HUES48 (cell line): ENCODE measurements around the gene SLC25A44.

Source experiments
- H3K27ac ChIP-seq: one replicate; pipeline ENCODE4 v1.7.0; 2013; ENCODE audit warnings: low read depth, low read length, inconsistent platforms
- H3K27me3 ChIP-seq: 2 replicates; pipeline ENCODE4 v1.6.1; 2013; ENCODE audit warnings: mild to moderate bottlenecking, low read length; ENCODE audit not compliant: control insufficient read depth, insufficient read depth
- H3K36me3 ChIP-seq: 2 replicates; pipeline ENCODE4 v1.6.1; 2013; ENCODE audit warnings: low read length; ENCODE audit not compliant: control insufficient read depth, insufficient read depth
- H3K4me1 ChIP-seq: 2 replicates; pipeline ENCODE4 v1.6.1; 2013; ENCODE audit warnings: mild to moderate bottlenecking, low read length; ENCODE audit not compliant: control insufficient read depth, insufficient read depth
- H3K4me3 ChIP-seq: 2 replicates; pipeline ENCODE4 v1.5.1; 2013; ENCODE audit warnings: mild to moderate bottlenecking, low read depth, low read length
- H3K9ac ChIP-seq: 2 replicates; pipeline ENCODE4 v1.6.1; 2013; ENCODE audit warnings: mild to moderate bottlenecking, low read depth, low read length, moderate library complexity
- H3K9me3 ChIP-seq: 2 replicates; pipeline ENCODE4 v1.6.1; 2013; ENCODE audit warnings: low read length; ENCODE audit not compliant: control insufficient read depth, insufficient read depth

Gene SLC25A44

GRCh38 chr1:156152628-156153027 lies 41.3 kb upstream of the SLC25A44 start:
- no peaks in the 10 kb centered on the region for H3K9me3 ChIP-seq
- no peaks in the 10 kb centered on the region for H3K36me3 ChIP-seq
- no peaks in the 10 kb centered on the region for H3K27me3 ChIP-seq
- H3K9ac ChIP-seq: no peak overlapping the region
- no peak overlapping the region for H3K4me3 ChIP-seq
- peaks cover 33% of the 10 kb centered on the region for H3K4me1 ChIP-seq
- no peak overlapping the region for H3K27ac ChIP-seq

GRCh38 chr1:156153362-156153761 lies 40.5 kb upstream of the SLC25A44 start, which contains the start of gene SEMA4A:
SEMA4A (plus strand) TSS chr1:156153585; CDS start chr1:156154579, 994 bp downstream.
- H3K4me3 ChIP-seq: no peak within 1 kb of the TSS
- H3K9ac ChIP-seq: no peak within 1 kb of the TSS
- H3K27me3 ChIP-seq: no peaks in the 10 kb centered on the region
- peaks cover 33% of the 10 kb centered on the region for H3K4me1 ChIP-seq
- H3K36me3 ChIP-seq: no peaks in the 10 kb centered on the region
- no peak within 1 kb of the TSS for H3K27ac ChIP-seq
- no peaks in the 10 kb centered on the region for H3K9me3 ChIP-seq

- H3K4me3 ChIP-seq: no peak overlapping the region
- no peaks in the 10 kb centered on the region for H3K27me3 ChIP-seq
- H3K27ac ChIP-seq: no peak overlapping the region
- no peaks in the 10 kb centered on the region for H3K9me3 ChIP-seq
- H3K4me1 ChIP-seq: peaks cover 28% of the 10 kb centered on the region
- no peak overlapping the region for H3K9ac ChIP-seq
- no peaks in the 10 kb centered on the region for H3K36me3 ChIP-seq
Measured at GRCh38 chr1:156154317-156154749, 39.6 kb upstream of the SLC25A44 start.

GRCh38 chr1:156155756-156156510 lies 38.0 kb upstream of the SLC25A44 start:
- H3K27me3 ChIP-seq: no peaks in the 10 kb centered on the region
- no peak overlapping the region for H3K27ac ChIP-seq
- H3K4me1 ChIP-seq: peaks cover 20% of the 10 kb centered on the region
- H3K9me3 ChIP-seq: no peaks in the 10 kb centered on the region
- H3K4me3 ChIP-seq: no peak overlapping the region
- H3K36me3 ChIP-seq: no peaks in the 10 kb centered on the region
- H3K9ac ChIP-seq: no peak overlapping the region

- H3K4me1 ChIP-seq: peaks cover 9% of the 10 kb centered on the region
- no peaks in the 10 kb centered on the region for H3K9me3 ChIP-seq
- H3K9ac ChIP-seq: no peak overlapping the region
- no peak overlapping the region for H3K4me3 ChIP-seq
- H3K27ac ChIP-seq: no peak overlapping the region
- H3K36me3 ChIP-seq: no peaks in the 10 kb centered on the region
- H3K27me3 ChIP-seq: no peaks in the 10 kb centered on the region
Measured at GRCh38 chr1:156157506-156157905, 36.4 kb upstream of the SLC25A44 start.

GRCh38 chr1:156157966-156158365 lies 35.9 kb upstream of the SLC25A44 start:
- H3K27ac ChIP-seq: no peak overlapping the region

GRCh38 chr1:156160000-156160742 lies 33.7 kb upstream of the SLC25A44 start:
- Histone ChIP-seq H3K4me1 (peaks cover 5% of the 10 kb centered on the region), H3K27me3 (no peaks in the 10 kb centered on the region), H3K9me3 (no peaks in the 10 kb centered on the region), H3K9ac (no peak overlapping the region), H3K27ac (no peak overlapping the region), H3K4me3 (peak overlapping the region; percentile 65), H3K36me3 (peaks cover 7% of the 10 kb centered on the region; the same call in 1 of the 2 replicates)

More at GRCh38 chr1:156157966-156158365, 35.9 kb upstream of the SLC25A44 start:
- H3K9ac ChIP-seq: no peak overlapping the region
- no peaks in the 10 kb centered on the region for H3K9me3 ChIP-seq
- H3K4me3 ChIP-seq: no peak overlapping the region
- peaks cover 1% of the 10 kb centered on the region; the same call in 1 of the 2 replicates for H3K36me3 ChIP-seq
- H3K27me3 ChIP-seq: no peaks in the 10 kb centered on the region
- H3K4me1 ChIP-seq: peaks cover 5% of the 10 kb centered on the region

- H3K36me3 ChIP-seq: peaks cover 7% of the 10 kb centered on the region; the same call in 1 of the 2 replicates
- no peaks in the 10 kb centered on the region for H3K27me3 ChIP-seq
- no peak overlapping the region for H3K9ac ChIP-seq
- H3K4me3 ChIP-seq: peak overlapping the region; percentile 65
- H3K4me1 ChIP-seq: peaks cover 5% of the 10 kb centered on the region
- H3K9me3 ChIP-seq: no peaks in the 10 kb centered on the region
- H3K27ac ChIP-seq: no peak overlapping the region
Measured at GRCh38 chr1:156160743-156161171, 33.1 kb upstream of the SLC25A44 start.

GRCh38 chr1:156162430-156163037 lies 31.4 kb upstream of the SLC25A44 start:
- no peaks in the 10 kb centered on the region for H3K27me3 ChIP-seq
- H3K36me3 ChIP-seq: peaks cover 7% of the 10 kb centered on the region; the same call in 1 of the 2 replicates
- no peak overlapping the region for H3K9ac ChIP-seq
- H3K4me3 ChIP-seq: no peak overlapping the region
- peaks cover 5% of the 10 kb centered on the region for H3K4me1 ChIP-seq
- H3K27ac ChIP-seq: no peak overlapping the region
- H3K9me3 ChIP-seq: no peaks in the 10 kb centered on the region

GRCh38 chr1:156163712-156164111 lies 30.2 kb upstream of the SLC25A44 start:
- Histone ChIP-seq H3K27me3 (no peaks in the 10 kb centered on the region), H3K4me1 (peaks cover 6% of the 10 kb centered on the region), H3K9me3 (no peaks in the 10 kb centered on the region), H3K4me3 (no peak overlapping the region), H3K36me3 (peaks cover 7% of the 10 kb centered on the region; the same call in 1 of the 2 replicates), H3K9ac (no peak overlapping the region), H3K27ac (no peak overlapping the region)
